Gastrocnemius medialis (tissue), 4 donors: ENCODE results near the gene HIVEP3. TPM values are rescaled to one million over a fixed set of nuclear protein-coding genes. Genes with fewer than 3 reads are reported as not detected.

Experiments
- ATAC-seq, 2 donors: fragments of 150-250 bp; one replicate each; pipeline ENCODE4 v1.9.1; 2016
- DNase-seq, 2 donors: peaks; one replicate each; pipeline ENCODE4 v3.0.0-alpha.2; 2019
- H3K27ac ChIP-seq, 4 donors: fragments of 200-600 bp; sonication (generic); 1 replicate in 1 of 4; 2 replicates in 3 of 4; pipeline ENCODE4 v1.5.1; 2016 to 2018; ENCODE audit warnings: mild to moderate bottlenecking in 2 of 4, moderate library complexity in 1 of 4
- H3K27me3 ChIP-seq, 3 donors: fragments of 200-600 bp; sonication (generic) in 2 of 3; 1 replicate in 1 of 3; 2 replicates in 2 of 3; pipeline versions ENCODE4 v1.5.1 to v1.6.0; 2016 to 2019; ENCODE audit warnings: mild to moderate bottlenecking in 1 of 3, moderate library complexity in 1 of 3
- H3K36me3 ChIP-seq, 2 donors: fragments of 200-600 bp; sonication (generic) in 1 of 2; one replicate each; pipeline ENCODE4 v1.5.1; 2017 to 2018
- H3K4me1 ChIP-seq, 2 donors: fragments of 200-600 bp; sonication (generic) in 1 of 2; one replicate each; pipeline ENCODE4 v1.5.1; 2016 to 2017; ENCODE audit warnings: mild to moderate bottlenecking in 2 of 2
- H3K4me3 ChIP-seq, 4 donors: fragments of 200-600 bp; sonication (generic) in 3 of 4; 1 replicate in 1 of 4; 2 replicates in 3 of 4; pipeline ENCODE4 v1.5.1; 2016 to 2019; ENCODE audit warnings: mild to moderate bottlenecking in 2 of 4
- H3K9me3 ChIP-seq, 3 donors: fragments of 200-600 bp; sonication (generic) in 2 of 3; 1 replicate in 1 of 3; 2 replicates in 2 of 3; pipeline ENCODE4 v1.5.1; 2016 to 2019
- POLR2A ChIP-seq, 2 donors: fragments of 450-650 bp; IDR thresholded peaks; one replicate each; pipeline ENCODE4 v1.6.1; 2017; ENCODE audit warnings: antibody characterized with exemption in 2 of 2, mild to moderate bottlenecking in 2 of 2, moderate library complexity in 2 of 2
- in situ Hi-C, 4 donors: fragments of 200-750 bp; cut with MboI; loops; one replicate each; pipeline versions ENCODE4 v1.15.0 to v1.8.0; 2017; ENCODE audit warnings: low sequenced_read_pairs in 4 of 4
- intact Hi-C: fragments of 100-400 bp; cut with DNase I; formaldehyde crosslinking; loops from one replicate; pipeline ENCODE4 v1.15.1; 2023; ENCODE audit warnings: low total_unique reads
- total RNA-seq, 4 donors: library from RNA; depleted of rRNA; stranded (reverse); fragments of >200 nt; gene quantifications; one replicate each; pipeline versions ENCODE4 v1.1.0 to v1.2.3, GENCODE V29; 2016
- TF ChIP-seq, protein P1 (sequence below), 5 experiments: fragments of 450-650 bp in 3 of 5; fragments of 200-600 bp in 2 of 5; sonication (generic) in 2 of 5; IDR thresholded peaks in 4 of 5; conservative IDR thresholded peaks in 1 of 5; 1 replicate in 4 of 5; 2 replicates in 1 of 5; pipeline ENCODE4 v1.5.1; 2016 to 2019; ENCODE audit warnings: antibody characterized with exemption in 5 of 5, mild to moderate bottlenecking in 3 of 5, moderate library complexity in 3 of 5

Gene HIVEP3
- total RNA-seq, 4 donors from 2014 or later, result 0.80 to 1.8 (median 1.3) TPM

DNA sequence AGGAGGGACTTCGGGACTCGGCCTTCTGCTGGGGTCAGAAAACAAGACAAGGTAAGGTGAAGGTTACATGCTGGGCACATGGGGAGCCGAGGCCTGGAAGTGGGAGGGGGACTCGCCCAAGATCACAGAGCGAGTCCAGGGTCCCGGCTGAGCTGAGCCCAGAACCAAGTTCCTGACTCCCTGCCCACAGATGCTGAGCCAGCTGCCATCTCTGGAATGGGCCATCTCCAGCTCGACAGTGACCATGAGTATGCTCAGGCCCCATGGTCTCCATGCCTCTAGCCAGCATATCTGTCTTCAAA, 407.5 kb downstream of the HIVEP3 start:
- H3K27ac ChIP-seq, result no peak overlapping the region
- H3K4me3 ChIP-seq, result no peak overlapping the region
- DNase-seq, result no peak
- no peaks in the 10 kb centered on the region for H3K9me3 ChIP-seq
- TF ChIP-seq, protein P1, sequence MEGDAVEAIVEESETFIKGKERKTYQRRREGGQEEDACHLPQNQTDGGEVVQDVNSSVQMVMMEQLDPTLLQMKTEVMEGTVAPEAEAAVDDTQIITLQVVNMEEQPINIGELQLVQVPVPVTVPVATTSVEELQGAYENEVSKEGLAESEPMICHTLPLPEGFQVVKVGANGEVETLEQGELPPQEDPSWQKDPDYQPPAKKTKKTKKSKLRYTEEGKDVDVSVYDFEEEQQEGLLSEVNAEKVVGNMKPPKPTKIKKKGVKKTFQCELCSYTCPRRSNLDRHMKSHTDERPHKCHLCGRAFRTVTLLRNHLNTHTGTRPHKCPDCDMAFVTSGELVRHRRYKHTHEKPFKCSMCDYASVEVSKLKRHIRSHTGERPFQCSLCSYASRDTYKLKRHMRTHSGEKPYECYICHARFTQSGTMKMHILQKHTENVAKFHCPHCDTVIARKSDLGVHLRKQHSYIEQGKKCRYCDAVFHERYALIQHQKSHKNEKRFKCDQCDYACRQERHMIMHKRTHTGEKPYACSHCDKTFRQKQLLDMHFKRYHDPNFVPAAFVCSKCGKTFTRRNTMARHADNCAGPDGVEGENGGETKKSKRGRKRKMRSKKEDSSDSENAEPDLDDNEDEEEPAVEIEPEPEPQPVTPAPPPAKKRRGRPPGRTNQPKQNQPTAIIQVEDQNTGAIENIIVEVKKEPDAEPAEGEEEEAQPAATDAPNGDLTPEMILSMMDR (IDR thresholded peaks at IDR 0.05 in 4 of 5, conservative IDR thresholded peaks at IDR 0.05 in 1 of 5), result no peak
- TF ChIP-seq POLR2A (IDR thresholded peaks at IDR 0.05), result no peak
- in situ Hi-C loops, result no loop called here
- no peaks in the 10 kb centered on the region for H3K36me3 ChIP-seq
- H3K4me1 ChIP-seq, result peaks cover 4 to 8% of the 10 kb centered on the region in 2 donors
- intact Hi-C loops, result loop anchor here (10.0 kb wide), 1 partner anchor 524 kb away; no protein-coding TSS in a partner anchor
- no peak for ATAC-seq
- H3K27me3 ChIP-seq, result no peaks in the 10 kb centered on the region

GRCh38 chr1:41510531-41511238, 408.0 kb downstream of the HIVEP3 start:
- DNase-seq, result no peak
- no peak for TF ChIP-seq POLR2A (IDR thresholded peaks at IDR 0.05)
- TF ChIP-seq, protein P1 (IDR thresholded peaks at IDR 0.05 in 4 of 5, conservative IDR thresholded peaks at IDR 0.05 in 1 of 5), result no peak
- Histone ChIP-seq H3K27me3 (no peaks in the 10 kb centered on the region), H3K9me3 (no peaks in the 10 kb centered on the region), H3K4me1 (peaks cover under 1 to 3% of the 10 kb centered on the region in 2 donors), H3K36me3 (no peaks in the 10 kb centered on the region), H3K27ac (no peak overlapping the region), H3K4me3 (no peak overlapping the region)
- in situ Hi-C loops, result no loop called here
- intact Hi-C loops, result loop anchor here (10.0 kb wide), 1 partner anchor 524 kb away; no protein-coding TSS in a partner anchor
- no peak for ATAC-seq

- Histone ChIP-seq H3K27ac (no peak overlapping the region), H3K4me3 (no peak overlapping the region), H3K4me1 (no peaks in the 10 kb centered on the region), H3K27me3 (no peaks in the 10 kb centered on the region), H3K36me3 (no peaks in the 10 kb centered on the region), H3K9me3 (no peaks in the 10 kb centered on the region)
- TF ChIP-seq, protein P1 (IDR thresholded peaks at IDR 0.05 in 4 of 5, conservative IDR thresholded peaks at IDR 0.05 in 1 of 5), result no peak
- no peak for TF ChIP-seq POLR2A (IDR thresholded peaks at IDR 0.05)
- DNase-seq (no peak), ATAC-seq (no peak)
- in situ Hi-C loops, result no loop called here
- intact Hi-C loops, result no loop called here
Measured at GRCh38 chr1:41509270-41509671, 409.5 kb downstream of the HIVEP3 start.

- Histone ChIP-seq H3K27me3 (no peaks in the 10 kb centered on the region), H3K4me3 (no peak overlapping the region), H3K9me3 (no peaks in the 10 kb centered on the region), H3K36me3 (no peaks in the 10 kb centered on the region), H3K4me1 (peaks cover 0 to 2% of the 10 kb centered on the region in 2 donors), H3K27ac (no peak overlapping the region)
- in situ Hi-C loops (no loop called here), intact Hi-C loops (no loop called here)
- ATAC-seq (no peak), DNase-seq (no peak)
- TF ChIP-seq POLR2A (IDR thresholded peaks at IDR 0.05), result no peak
- TF ChIP-seq, protein P1 (IDR thresholded peaks at IDR 0.05 in 4 of 5, conservative IDR thresholded peaks at IDR 0.05 in 1 of 5), result no peak
Measured at GRCh38 chr1:41508290-41508689, 410.4 kb downstream of the HIVEP3 start.

- H3K27ac ChIP-seq, result no peak overlapping the region
- H3K4me3 ChIP-seq, result no peak overlapping the region
- intact Hi-C loops (no loop called here), in situ Hi-C loops (no loop called here)
- H3K4me1 ChIP-seq, result peaks cover 0 to 2% of the 10 kb centered on the region in 2 donors
- H3K27me3 ChIP-seq, result no peaks in the 10 kb centered on the region
- H3K9me3 ChIP-seq, result no peaks in the 10 kb centered on the region
- no peaks in the 10 kb centered on the region for H3K36me3 ChIP-seq
- TF ChIP-seq, protein P1 (IDR thresholded peaks at IDR 0.05 in 4 of 5, conservative IDR thresholded peaks at IDR 0.05 in 1 of 5), result no peak
- no peak for TF ChIP-seq POLR2A (IDR thresholded peaks at IDR 0.05)
- DNase-seq (no peak), ATAC-seq (no peak)
Measured at GRCh38 chr1:41507836-41508235, 410.9 kb downstream of the HIVEP3 start.
